ENCODE data around the gene MYOCD.

Gene MYOCD

DNA sequence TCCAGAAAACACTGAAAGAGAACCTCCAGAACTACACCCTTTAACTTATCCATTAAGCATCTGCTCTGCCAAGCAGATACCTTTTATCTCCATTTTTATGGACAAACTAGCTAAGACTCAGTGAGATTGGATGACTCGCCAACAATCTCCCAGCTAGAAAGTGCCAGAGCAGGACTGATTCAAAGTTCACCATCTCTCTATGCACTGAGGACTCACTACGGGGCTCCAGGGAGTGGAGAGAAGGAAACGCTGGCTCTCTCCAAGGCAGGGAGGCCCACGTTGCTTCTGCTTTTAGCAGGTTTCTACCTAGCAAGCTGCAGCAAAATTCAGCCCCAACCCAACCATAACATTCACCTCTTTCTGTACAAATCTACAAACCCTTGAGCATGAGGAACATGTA is 70.8 kb downstream of the MYOCD start:
- H3K4me2 ChIP-seq (ENCODE audit: low read depth, low read length, poor library complexity, severe bottlenecking): no peak overlapping the region
- no peak for TF ChIP-seq EZH2phosphoT487 (IDR thresholded peaks at IDR 0.05; ENCODE audit: borderline replicate concordance)
- no peak for TF ChIP-seq CTCF (conservative IDR thresholded peaks at IDR 0.05; ENCODE audit: low read length)
- no peaks in the 10 kb centered on the region for H3K27me3 ChIP-seq (ENCODE audit: insufficient read depth, low read length, poor library complexity, severe bottlenecking)
- H3K79me2 ChIP-seq (ENCODE audit: insufficient read depth, low read length): no peaks in the 10 kb centered on the region
- H4K20me1 ChIP-seq (ENCODE audit: insufficient read depth, low read length, poor library complexity, severe bottlenecking): no peaks in the 10 kb centered on the region
- no peaks in the 10 kb centered on the region for H3K36me3 ChIP-seq (ENCODE audit: insufficient read depth, low read length)
- no peaks in the 10 kb centered on the region for H3F3A ChIP-seq (ENCODE audit: low read depth)
- H3K4me3 ChIP-seq (ENCODE audit: low read length, poor library complexity, severe bottlenecking): no peak overlapping the region
- H3K4me1 ChIP-seq (ENCODE audit: insufficient read depth, low read length, poor library complexity, severe bottlenecking): no peaks in the 10 kb centered on the region
- no peak overlapping the region for H2AFZ ChIP-seq (ENCODE audit: low read length)
- no peaks in the 10 kb centered on the region for H3K9me2 ChIP-seq (replicated peaks; ENCODE audit: low read depth, low read length)
- H3K9me3 ChIP-seq (ENCODE audit: insufficient read depth, low read depth, low read length): no peaks in the 10 kb centered on the region
- no peak overlapping the region for H3K9ac ChIP-seq (ENCODE audit: low read depth, low read length, poor library complexity, severe bottlenecking)

DNA sequence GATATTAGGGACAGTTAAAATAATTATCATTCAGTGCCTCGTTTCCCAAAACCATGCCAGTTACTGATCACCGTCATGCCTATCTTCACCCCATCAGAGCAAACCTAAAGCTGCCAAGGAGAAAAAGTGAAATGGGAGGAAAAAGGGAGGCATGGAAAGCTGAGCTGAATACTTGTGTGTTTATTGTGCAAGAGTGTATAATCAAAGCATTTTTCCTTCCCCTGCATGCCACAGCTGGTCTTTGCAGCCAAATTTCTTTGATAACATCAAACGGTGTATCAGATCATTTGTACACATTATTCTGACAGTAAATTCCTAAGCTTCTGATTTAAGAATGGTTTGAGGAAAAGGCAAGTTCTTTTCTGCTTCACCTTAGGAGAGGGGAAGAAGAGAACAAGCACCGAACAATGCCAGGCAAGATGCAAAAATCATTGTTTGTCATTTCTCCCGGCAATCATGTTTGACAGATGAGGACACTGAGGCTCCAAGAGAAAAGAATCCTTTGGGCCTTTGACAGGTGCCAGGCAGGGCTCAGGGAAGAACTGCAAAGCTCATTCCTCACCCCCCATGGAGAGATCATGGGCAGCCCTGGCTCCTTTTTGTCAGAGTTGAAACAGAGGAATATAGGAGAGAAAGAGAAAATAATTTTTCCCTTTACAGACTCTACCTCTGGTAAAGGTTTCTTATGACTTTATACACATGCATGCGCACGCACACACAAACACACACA is 72.2 kb downstream of the MYOCD start:
- H3K36me3 ChIP-seq (ENCODE audit: insufficient read depth, low read length): no peaks in the 10 kb centered on the region
- no peaks in the 10 kb centered on the region for H3K9me2 ChIP-seq (replicated peaks; ENCODE audit: low read depth, low read length)
- H2AFZ ChIP-seq (ENCODE audit: low read length): no peak overlapping the region
- no peak overlapping the region for H3K4me3 ChIP-seq (ENCODE audit: low read length, poor library complexity, severe bottlenecking)
- H3K27me3 ChIP-seq (ENCODE audit: insufficient read depth, low read length, poor library complexity, severe bottlenecking): no peaks in the 10 kb centered on the region
- no peaks in the 10 kb centered on the region for H4K20me1 ChIP-seq (ENCODE audit: insufficient read depth, low read length, poor library complexity, severe bottlenecking)
- H3K9ac ChIP-seq (ENCODE audit: low read depth, low read length, poor library complexity, severe bottlenecking): no peak overlapping the region
- H3K4me1 ChIP-seq (ENCODE audit: insufficient read depth, low read length, poor library complexity, severe bottlenecking): no peaks in the 10 kb centered on the region
- H3F3A ChIP-seq (ENCODE audit: low read depth): no peaks in the 10 kb centered on the region
- no peaks in the 10 kb centered on the region for H3K79me2 ChIP-seq (ENCODE audit: insufficient read depth, low read length)
- H3K4me2 ChIP-seq (ENCODE audit: low read depth, low read length, poor library complexity, severe bottlenecking): no peak overlapping the region
- TF ChIP-seq EZH2phosphoT487 (IDR thresholded peaks at IDR 0.05; ENCODE audit: borderline replicate concordance): no peak
- no peak for TF ChIP-seq CTCF (conservative IDR thresholded peaks at IDR 0.05; ENCODE audit: low read length)
- H3K9me3 ChIP-seq (ENCODE audit: insufficient read depth, low read depth, low read length): no peaks in the 10 kb centered on the region

DNA sequence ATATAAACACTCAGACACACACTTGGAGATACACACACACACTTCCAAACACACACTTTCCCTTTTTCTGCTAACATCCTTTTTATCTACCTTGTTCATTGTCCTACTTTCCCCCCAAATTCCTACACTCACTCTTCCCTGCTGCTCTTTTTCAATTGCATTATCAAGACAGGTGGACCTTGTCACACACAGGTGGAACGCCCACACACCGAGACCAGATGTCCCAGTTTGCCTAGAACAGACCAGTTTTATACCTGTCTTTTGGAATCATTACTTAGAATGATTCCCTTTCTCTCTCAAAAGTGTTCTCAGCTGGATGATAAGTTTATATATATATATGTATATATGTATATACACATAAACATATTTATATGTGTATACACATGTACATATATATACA is 72.9 kb downstream of the MYOCD start:
- Histone ChIP-seq H3K36me3 (ENCODE audit: insufficient read depth, low read length) (no peaks in the 10 kb centered on the region), H3K4me3 (ENCODE audit: low read length, poor library complexity, severe bottlenecking) (no peak overlapping the region), H3K4me2 (ENCODE audit: low read depth, low read length, poor library complexity, severe bottlenecking) (no peak overlapping the region), H3K9ac (ENCODE audit: low read depth, low read length, poor library complexity, severe bottlenecking) (no peak overlapping the region), H3F3A (ENCODE audit: low read depth) (no peaks in the 10 kb centered on the region), H3K9me2 (replicated peaks; ENCODE audit: low read depth, low read length) (no peaks in the 10 kb centered on the region), H2AFZ (ENCODE audit: low read length) (no peak overlapping the region), H3K79me2 (ENCODE audit: insufficient read depth, low read length) (no peaks in the 10 kb centered on the region), H3K9me3 (ENCODE audit: insufficient read depth, low read depth, low read length) (no peaks in the 10 kb centered on the region), H3K4me1 (ENCODE audit: insufficient read depth, low read length, poor library complexity, severe bottlenecking) (no peaks in the 10 kb centered on the region), H3K27me3 (ENCODE audit: insufficient read depth, low read length, poor library complexity, severe bottlenecking) (no peaks in the 10 kb centered on the region), H4K20me1 (ENCODE audit: insufficient read depth, low read length, poor library complexity, severe bottlenecking) (no peaks in the 10 kb centered on the region)
- no peak for TF ChIP-seq CTCF (conservative IDR thresholded peaks at IDR 0.05; ENCODE audit: low read length)
- no peak for TF ChIP-seq EZH2phosphoT487 (IDR thresholded peaks at IDR 0.05; ENCODE audit: borderline replicate concordance)
